Large intestine (tissue), 3 donors: Measurements from ENCODE around the gene IL15. TPM values are rescaled to one million over a fixed set of nuclear protein-coding genes. Genes with fewer than 3 reads are reported as not detected.
"Not testable (repeated sequence)": the region's sequence is repeated elsewhere in the genome, so short reads cannot be mapped to it uniquely, and the experiment has no call there.

Experiments
- DNase-seq, 2 donors: peaks; one replicate each; pipeline versions ENCODE4 v3.0.0 to v3.0.0-alpha.2; 2013
- H3K27ac ChIP-seq: one replicate; pipeline ENCODE4 v1.5.1; 2013; ENCODE audit warnings: low read length
- H3K27me3 ChIP-seq: 2 replicates; pipeline ENCODE4 v1.6.1; 2013; ENCODE audit warnings: low read length; ENCODE audit not compliant: control insufficient read depth, insufficient read depth
- H3K36me3 ChIP-seq: 2 replicates; pipeline ENCODE4 v1.6.1; 2013; ENCODE audit warnings: low read length; ENCODE audit not compliant: control insufficient read depth, insufficient read depth
- H3K4me1 ChIP-seq: one replicate; pipeline ENCODE4 v1.6.1; 2013; ENCODE audit warnings: low read length; ENCODE audit not compliant: control insufficient read depth, insufficient read depth
- H3K4me3 ChIP-seq: one replicate; pipeline ENCODE4 v1.5.1; 2013; ENCODE audit warnings: low read length
- H3K9me3 ChIP-seq: one replicate; pipeline ENCODE4 v1.6.1; 2013; ENCODE audit warnings: mild to moderate bottlenecking, low read depth, low read length, moderate library complexity; ENCODE audit not compliant: control insufficient read depth
- WGBS: methylation state at CpG from one replicate; pipeline ENCODE4 v1.1.5; 2013; ENCODE audit warnings: low lambda C conversion rate; ENCODE audit not compliant: insufficient coverage; 5-methylcytosine and 5-hydroxymethylcytosine counted together
- polyA plus RNA-seq: library from polyadenylated mRNA; unstranded; fragments of 120-200 nt; gene quantifications from one replicate; pipeline ENCODE4 v1.2.1, GENCODE V29; 2013

Gene IL15
- polyA plus RNA-seq, 1 donor = 6.2 TPM

DNA sequence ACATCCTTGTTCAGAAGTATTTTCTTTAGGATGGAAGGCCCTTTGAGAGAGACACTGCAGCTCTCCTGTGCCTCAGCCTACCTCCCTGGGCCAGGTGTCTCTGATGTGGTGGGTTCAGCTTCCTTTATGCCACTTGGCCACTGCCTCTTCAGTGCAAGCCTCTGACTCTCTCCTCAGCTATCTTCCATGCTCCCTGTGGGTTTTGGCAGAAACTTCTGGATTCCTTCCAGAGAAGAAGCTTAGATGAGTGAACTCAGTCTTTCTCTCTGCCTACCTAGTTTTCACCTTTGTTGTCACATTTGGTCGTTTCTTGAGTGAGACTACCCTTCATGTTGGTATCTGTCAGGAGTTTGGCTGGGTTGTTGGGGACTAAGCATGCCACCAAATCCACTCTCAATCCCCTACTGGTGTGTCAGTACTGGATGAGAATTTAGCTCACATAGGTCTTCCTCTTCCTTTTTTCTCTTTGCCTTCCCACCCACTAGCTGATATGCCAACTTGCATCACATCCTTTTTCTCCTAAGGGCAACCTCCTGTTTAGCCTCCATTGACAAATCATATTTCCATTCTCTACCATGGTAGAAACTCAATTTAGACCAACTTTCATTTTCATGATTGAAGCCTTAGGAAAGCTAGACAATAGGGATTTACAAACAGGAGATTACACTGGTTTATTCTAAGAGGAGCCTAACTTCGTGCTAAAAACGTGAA lies 32.0 kb downstream of the IL15 start:
- Histone ChIP-seq H3K36me3 (no peaks in the 10 kb centered on the region), H3K4me1 (no peaks in the 10 kb centered on the region), H3K9me3 (no peaks in the 10 kb centered on the region), H3K4me3 (no peak overlapping the region), H3K27ac (no peak overlapping the region), H3K27me3 (no peaks in the 10 kb centered on the region)
- no CpG with 5 or more reads among the region's 3 CpGs for WGBS
- no peak for DNase-seq

DNA sequence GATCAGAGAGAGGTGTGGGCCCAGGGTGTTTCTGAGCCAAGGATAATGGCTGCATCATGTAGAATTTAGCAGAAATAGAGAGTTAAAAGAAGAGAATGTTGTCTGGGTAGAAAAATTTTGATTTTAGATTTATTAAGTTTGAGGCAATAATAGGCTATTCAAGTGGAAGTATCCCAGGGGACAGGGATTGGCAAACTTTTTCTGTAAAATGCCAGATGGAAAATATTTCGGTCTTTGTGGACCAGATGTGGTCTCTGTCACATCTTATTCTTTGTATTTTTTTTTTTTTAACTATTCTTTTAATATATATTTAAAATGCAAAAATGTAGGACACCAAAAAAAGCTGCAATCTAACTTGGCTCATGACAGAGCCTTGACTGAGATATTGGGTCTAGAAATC lies 33.1 kb downstream of the IL15 start:
- H3K4me3 ChIP-seq = no peak overlapping the region
- DNase-seq = no peak
- no peaks in the 10 kb centered on the region for H3K36me3 ChIP-seq
- H3K27me3 ChIP-seq = no peaks in the 10 kb centered on the region
- no peak overlapping the region for H3K27ac ChIP-seq
- 83% methylated on average over 1 of the region's 1 CpG for WGBS
- no peaks in the 10 kb centered on the region for H3K9me3 ChIP-seq
- H3K4me1 ChIP-seq = no peaks in the 10 kb centered on the region

DNA sequence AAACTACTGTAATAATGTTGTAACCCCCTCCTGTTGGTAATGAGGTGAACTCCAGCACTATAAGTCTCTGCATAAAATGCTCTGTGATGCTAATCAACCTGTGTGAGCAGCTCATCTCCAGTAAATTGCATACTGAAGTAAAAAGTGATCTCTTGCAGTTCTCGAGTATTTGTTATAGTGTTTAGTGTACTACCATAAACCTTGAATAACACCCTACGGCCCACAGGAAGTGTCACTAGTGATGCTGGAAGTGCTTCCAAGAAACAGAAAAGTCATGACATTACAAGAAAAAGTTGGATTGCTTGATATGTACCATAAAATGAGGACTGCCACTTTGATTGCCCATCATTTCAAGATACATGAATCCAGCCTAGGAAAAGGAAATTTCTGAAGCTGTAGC lies 39.0 kb downstream of the IL15 start:
- Histone ChIP-seq H3K27ac (no peak overlapping the region), H3K9me3 (no peaks in the 10 kb centered on the region), H3K4me1 (peaks cover 18% of the 10 kb centered on the region), H3K4me3 (no peak overlapping the region), H3K36me3 (no peaks in the 10 kb centered on the region), H3K27me3 (no peaks in the 10 kb centered on the region)
- no peak for DNase-seq
- WGBS = 40% methylated on average over 1 of the region's 2 CpGs

DNA sequence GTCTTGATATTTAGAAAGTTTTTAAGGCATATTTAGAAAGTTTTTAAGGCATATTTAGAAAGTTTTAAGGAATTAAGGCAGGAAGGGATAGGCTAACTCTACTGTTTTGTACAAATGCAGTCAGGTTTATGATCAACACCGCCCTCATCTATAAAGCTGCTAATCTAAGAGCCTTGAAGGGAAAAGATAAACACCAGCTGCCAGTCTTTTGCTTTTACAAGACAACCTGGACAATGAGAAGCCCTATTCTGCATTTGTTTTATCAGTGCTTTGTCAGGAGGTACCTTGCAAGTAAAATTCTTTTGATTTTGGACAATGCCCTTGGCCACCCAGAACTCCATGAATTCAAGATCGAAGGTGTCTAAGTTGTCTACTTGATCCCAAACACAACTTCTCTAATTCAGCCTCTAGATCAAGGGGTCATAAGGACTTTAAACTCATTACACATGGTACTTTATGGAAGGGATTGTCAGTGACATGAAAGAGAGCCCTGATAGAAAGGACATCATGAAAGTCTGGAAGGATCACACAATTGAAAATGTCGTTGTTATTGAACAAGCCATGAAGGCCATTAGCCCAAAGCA lies 39.8 kb downstream of the IL15 start:
- H3K27ac ChIP-seq = peak overlapping the region; percentile 30
- H3K27me3 ChIP-seq = no peaks in the 10 kb centered on the region
- no peaks in the 10 kb centered on the region for H3K36me3 ChIP-seq
- no peaks in the 10 kb centered on the region for H3K9me3 ChIP-seq
- H3K4me1 ChIP-seq = peaks cover 18% of the 10 kb centered on the region
- WGBS = no CpG with 5 or more reads among the region's 3 CpGs
- peak; percentile 5 to 72 for DNase-seq
- no peak overlapping the region for H3K4me3 ChIP-seq

DNA sequence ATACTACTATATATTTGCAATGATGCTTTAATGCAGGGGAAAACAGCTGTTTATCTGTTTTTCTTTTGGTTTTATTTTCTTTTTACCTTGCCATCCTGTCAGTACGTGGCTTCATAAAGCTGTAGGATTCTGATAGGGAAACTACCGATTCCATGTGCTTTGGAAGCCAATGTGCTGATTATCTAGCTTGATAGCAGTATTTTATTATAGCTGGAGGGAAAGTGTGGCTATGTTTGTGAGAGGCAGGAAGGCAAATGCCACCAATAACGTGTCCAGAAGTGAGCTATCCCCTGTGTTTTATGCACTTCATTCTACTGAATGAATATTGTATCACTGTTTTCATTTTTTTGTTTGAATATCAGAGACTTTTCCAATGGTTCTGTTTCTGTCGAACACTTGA lies 43.7 kb downstream of the IL15 start:
- Histone ChIP-seq H3K9me3 (no peaks in the 10 kb centered on the region), H3K27me3 (no peaks in the 10 kb centered on the region), H3K27ac (no peak overlapping the region), H3K36me3 (no peaks in the 10 kb centered on the region), H3K4me1 (peaks cover 18% of the 10 kb centered on the region), H3K4me3 (no peak overlapping the region)
- WGBS = 80% methylated on average over 2 of the region's 4 CpGs
- DNase-seq = no peak

DNA sequence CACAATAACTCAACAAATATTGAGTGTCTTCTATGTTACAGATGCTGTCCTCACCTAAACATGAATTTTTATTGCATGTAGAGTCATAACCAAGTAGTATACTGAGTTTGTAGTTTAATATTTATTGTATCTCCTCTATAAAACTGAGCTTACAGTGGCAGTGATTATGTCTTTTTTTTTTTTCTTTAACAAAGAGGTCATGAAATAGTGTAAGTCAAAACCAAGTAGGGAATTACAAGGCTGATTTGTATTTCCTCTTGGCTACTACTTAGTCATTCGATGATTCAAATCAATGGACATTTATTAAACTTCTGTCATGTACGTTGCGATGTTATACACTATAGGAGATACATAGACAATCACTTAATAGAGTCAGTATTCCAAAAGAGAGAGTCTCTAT lies 48.4 kb downstream of the IL15 start:
- H3K27me3 ChIP-seq = no peaks in the 10 kb centered on the region
- no peaks in the 10 kb centered on the region for H3K36me3 ChIP-seq
- no peak for DNase-seq
- no peak overlapping the region for H3K27ac ChIP-seq
- no peaks in the 10 kb centered on the region for H3K4me1 ChIP-seq
- H3K9me3 ChIP-seq = peaks cover under 1% of the 10 kb centered on the region
- H3K4me3 ChIP-seq = no peak overlapping the region
- 100% methylated on average over 1 of the region's 3 CpGs for WGBS

DNA sequence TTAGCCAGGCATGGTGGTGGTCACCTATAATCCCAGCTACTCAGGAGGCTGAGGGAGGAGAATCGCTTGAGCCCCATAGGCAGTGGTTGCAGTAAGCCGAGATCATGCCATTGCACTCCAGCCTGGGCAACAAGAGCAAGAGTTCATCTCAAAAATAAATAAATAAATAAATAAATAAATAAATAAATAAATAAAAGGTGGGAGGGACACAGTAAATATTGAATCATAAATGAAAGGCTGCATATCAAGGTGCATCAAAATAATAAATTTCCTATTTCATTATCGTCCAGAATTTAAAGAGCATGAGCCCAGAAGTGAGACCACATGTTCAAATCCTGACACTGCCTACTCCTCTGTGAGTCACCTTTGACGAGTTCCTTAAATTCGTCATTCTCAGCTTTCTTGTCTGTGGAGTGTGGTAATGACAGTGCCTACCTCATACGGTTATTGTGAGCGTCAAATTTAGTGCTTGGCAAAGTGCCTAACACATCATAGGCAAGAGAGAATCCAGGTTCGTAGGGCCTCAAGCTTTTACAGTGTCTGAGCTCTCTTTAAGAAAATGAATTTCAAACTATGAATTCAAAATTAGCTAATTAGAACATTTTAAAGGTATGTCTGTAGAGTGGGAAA lies 49.9 kb downstream of the IL15 start:
- DNase-seq = no peak

DNA sequence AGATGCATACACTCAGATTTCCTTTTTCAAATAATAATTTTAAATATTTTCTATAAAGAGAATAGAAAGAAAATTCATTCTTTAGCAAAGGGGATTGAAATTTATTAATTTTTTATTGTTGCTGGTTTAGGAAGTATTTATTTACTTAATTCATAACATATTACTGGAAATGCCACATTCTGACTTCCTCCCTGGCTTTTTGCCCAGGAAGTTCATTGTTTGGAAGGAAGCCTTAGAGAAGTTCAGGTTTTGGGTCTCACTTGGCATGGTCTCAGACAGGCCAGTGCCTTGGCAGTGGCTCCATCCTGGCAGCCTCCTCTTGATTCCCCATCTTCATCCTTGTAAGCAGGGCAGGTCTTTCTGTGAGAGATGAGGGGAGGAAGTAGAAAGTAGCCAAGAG lies 50.5 kb downstream of the IL15 start:
- H3K9me3 ChIP-seq = peaks cover 5% of the 10 kb centered on the region
- no peaks in the 10 kb centered on the region for H3K36me3 ChIP-seq
- H3K27ac ChIP-seq = no peak overlapping the region
- no peaks in the 10 kb centered on the region for H3K27me3 ChIP-seq
- H3K4me1 ChIP-seq = no peaks in the 10 kb centered on the region
- DNase-seq = no peak
- H3K4me3 ChIP-seq = no peak overlapping the region

More for the DNA sequence above, 49.9 kb downstream of the IL15 start:
- no peak overlapping the region for H3K27ac ChIP-seq
- no peaks in the 10 kb centered on the region for H3K4me1 ChIP-seq
- peaks cover 5% of the 10 kb centered on the region for H3K9me3 ChIP-seq
- no peak overlapping the region for H3K4me3 ChIP-seq
- H3K36me3 ChIP-seq = no peaks in the 10 kb centered on the region
- no peaks in the 10 kb centered on the region for H3K27me3 ChIP-seq
- 100% methylated on average over 2 of the region's 8 CpGs for WGBS

DNA sequence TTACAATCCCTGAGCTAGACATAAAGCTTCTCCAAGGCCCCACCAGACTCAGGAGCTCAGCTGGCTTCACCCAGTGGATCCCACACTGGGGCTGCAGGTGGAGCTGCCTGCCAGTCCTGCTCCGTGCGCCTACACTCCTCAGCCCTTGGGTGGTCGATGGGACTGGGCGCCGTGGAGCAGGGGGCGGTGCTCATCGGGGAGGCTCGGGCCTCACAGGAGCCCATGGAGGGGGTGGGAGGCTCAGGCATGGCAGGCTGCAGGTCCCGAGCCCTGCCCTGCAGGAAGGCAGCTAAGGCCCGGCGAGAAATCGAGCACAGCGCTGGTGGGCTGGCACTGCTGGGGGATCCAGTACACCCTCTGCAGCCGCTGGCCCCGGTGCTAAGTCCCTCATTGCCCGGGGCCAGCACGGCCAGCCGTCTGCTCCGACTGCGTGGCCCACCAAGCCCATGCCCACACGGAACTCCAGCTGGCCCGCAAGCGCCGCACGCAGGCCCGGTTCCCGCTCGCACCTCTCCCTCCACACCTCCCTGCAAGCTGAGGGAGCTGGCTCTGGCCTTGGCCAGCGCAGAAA lies 53.4 kb downstream of the IL15 start:
- not testable (repeated sequence) for H3K27me3 ChIP-seq, H3K9me3 ChIP-seq, DNase-seq, H3K4me1 ChIP-seq, H3K36me3 ChIP-seq, H3K4me3 ChIP-seq, H3K27ac ChIP-seq
- no CpG with 5 or more reads among the region's 29 CpGs for WGBS

DNA sequence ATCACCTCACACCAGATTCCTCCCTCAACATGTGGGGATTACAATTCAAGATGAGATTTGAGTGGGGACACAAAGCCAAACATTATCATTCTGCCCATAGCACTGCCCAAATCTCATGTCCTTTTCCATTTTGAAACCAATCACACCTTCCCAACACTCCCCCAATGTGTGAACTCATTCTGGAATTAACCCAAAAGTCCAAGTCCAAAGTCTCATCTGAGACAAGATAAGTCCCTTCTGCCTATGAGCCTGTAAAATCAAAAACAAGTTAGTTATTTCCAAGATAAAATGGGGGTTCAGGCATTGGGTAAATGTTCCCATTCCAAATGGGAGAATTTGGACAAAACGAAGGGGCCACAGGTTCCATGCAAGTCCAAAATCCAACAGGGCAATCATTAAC lies 54.9 kb downstream of the IL15 start:
- not testable (repeated sequence) for H3K36me3 ChIP-seq, H3K4me3 ChIP-seq, H3K27ac ChIP-seq, H3K9me3 ChIP-seq, DNase-seq, H3K4me1 ChIP-seq, H3K27me3 ChIP-seq
- WGBS = 40% methylated on average over 1 of the region's 1 CpG
